Panc1 (cell line): ENCODE data around the gene ZNF212. TPM values are rescaled to one million over a fixed set of nuclear protein-coding genes. Genes with fewer than 3 reads are reported as not detected.

ENCODE experiments used
- ATAC-seq: fragments of 200-7000 bp; cut with Tn5 transposase; 2 replicates; pipeline ENCODE4 v1.9.1; 2020; ENCODE audit warnings: mild to moderate bottlenecking, moderate library complexity
- BruUV-seq: library from RNA; stranded (reverse); fragments of 400-500 nt; replicated peaks from 2 replicates; lab custom pipeline; 2021; lab: Mats Ljungman, UMichigan
- CTCF ChIA-PET: fragments of 300-600 bp; sonication (Branson Sonifier 250); formaldehyde crosslinking; loops from one replicate; lab custom pipeline; 2022; ENCODE audit warnings: antibody characterized with exemption; lab: Charles Lee
- POLR2A ChIA-PET: fragments of 300-600 bp; sonication (Branson Sonifier 250); formaldehyde crosslinking; loops from one replicate; lab custom pipeline; 2022; ENCODE audit warnings: antibody characterized with exemption; lab: Charles Lee
- DNase-seq: peaks from one replicate; pipeline ENCODE4 v3.0.0-alpha.2; 2010; ENCODE audit warnings: low read depth, low spot score
- H3K27ac ChIP-seq: 2 replicates; pipeline ENCODE4 v1.5.1; 2011; ENCODE audit warnings: mild to moderate bottlenecking, low read length, inconsistent platforms
- H3K27me3 ChIP-seq: fragments of 200-500 bp; sonication (Bioruptor generic); 2 replicates; pipeline ENCODE4 v1.6.0; 2014; ENCODE audit warnings: low read length, inconsistent platforms; ENCODE audit not compliant: control insufficient read depth, insufficient read depth
- H3K36me3 ChIP-seq: fragments of 200-500 bp; sonication (Bioruptor generic); 2 replicates; pipeline ENCODE4 v1.5.1; 2014; ENCODE audit warnings: inconsistent platforms, mild to moderate bottlenecking, low read length, moderate library complexity; ENCODE audit not compliant: control insufficient read depth, insufficient read depth
- H3K4me1 ChIP-seq: 2 replicates; pipeline ENCODE4 v1.5.1; 2011; ENCODE audit warnings: inconsistent platforms, mild to moderate bottlenecking, low read length, moderate library complexity; ENCODE audit not compliant: control insufficient read depth, insufficient read depth
- H3K4me3 ChIP-seq, 2 experiments: 2 replicates each; pipeline ENCODE4 v1.5.1; 2011 to 2012; ENCODE audit warnings: low read depth in 2 of 2, low read length in 2 of 2, mild to moderate bottlenecking in 2 of 2, inconsistent platforms in 1 of 2, moderate library complexity in 1 of 2
- H3K9me3 ChIP-seq: fragments of 200-500 bp; sonication (Bioruptor generic); 2 replicates; pipeline ENCODE4 v1.5.1; 2014; ENCODE audit warnings: low read depth, mild to moderate bottlenecking, inconsistent platforms, low read length, moderate library complexity; ENCODE audit not compliant: control insufficient read depth, insufficient read depth
- POLR2AphosphoS5 ChIP-seq: IDR thresholded peaks from 2 replicates; pipeline ENCODE4 v1.6.1; 2012; ENCODE audit warnings: mild to moderate bottlenecking, low read depth, low read length, moderate library complexity
- REST ChIP-seq, 2 experiments: IDR thresholded peaks; 2 replicates each; pipeline ENCODE4 v1.6.1; 2011 to 2012; ENCODE audit warnings: low read depth in 2 of 2, control low read depth in 1 of 2, low read length in 1 of 2, mild to moderate bottlenecking in 1 of 2, moderate library complexity in 1 of 2; ENCODE audit not compliant: insufficient read depth in 1 of 2
- SIN3A ChIP-seq: IDR thresholded peaks from 2 replicates; pipeline ENCODE4 v1.6.1; 2012; ENCODE audit warnings: low read depth, mild to moderate bottlenecking, low read length, moderate library complexity, borderline replicate concordance; ENCODE audit not compliant: insufficient read depth
- TCF7L2 ChIP-seq: IDR thresholded peaks from 2 replicates; pipeline ENCODE4 v1.6.1; 2011; ENCODE audit warnings: mild to moderate bottlenecking, low read depth, low read length, inconsistent platforms
- in situ Hi-C: cut with HindIII; loops from 2 replicates; pipeline ENCODE4 v1.10.0; 2016; ENCODE audit warnings: low sequenced_read_pairs, low pct_unique_long_range_greater_than_20kb
- intact Hi-C: fragments of 100-400 bp; cut with micrococcal nuclease; formaldehyde crosslinking; loops from one replicate; pipeline ENCODE4 v1.10.0; 2022; ENCODE audit not compliant: unreplicated experiment
- total RNA-seq: library from RNA; stranded (reverse); gene quantifications from one replicate; pipeline ENCODE4 v1.2.1, GENCODE V29; 2021; ENCODE audit not compliant: unreplicated experiment
- TF ChIP-seq, protein P1 (sequence below): fragments of 450-650 bp; IDR thresholded peaks from 2 replicates; pipeline ENCODE4 v1.5.1; 2017; ENCODE audit warnings: mild to moderate bottlenecking

ZNF212 gene
- total RNA-seq, 1 experiment from 2014 or later, result 11.3 TPM

DNA sequence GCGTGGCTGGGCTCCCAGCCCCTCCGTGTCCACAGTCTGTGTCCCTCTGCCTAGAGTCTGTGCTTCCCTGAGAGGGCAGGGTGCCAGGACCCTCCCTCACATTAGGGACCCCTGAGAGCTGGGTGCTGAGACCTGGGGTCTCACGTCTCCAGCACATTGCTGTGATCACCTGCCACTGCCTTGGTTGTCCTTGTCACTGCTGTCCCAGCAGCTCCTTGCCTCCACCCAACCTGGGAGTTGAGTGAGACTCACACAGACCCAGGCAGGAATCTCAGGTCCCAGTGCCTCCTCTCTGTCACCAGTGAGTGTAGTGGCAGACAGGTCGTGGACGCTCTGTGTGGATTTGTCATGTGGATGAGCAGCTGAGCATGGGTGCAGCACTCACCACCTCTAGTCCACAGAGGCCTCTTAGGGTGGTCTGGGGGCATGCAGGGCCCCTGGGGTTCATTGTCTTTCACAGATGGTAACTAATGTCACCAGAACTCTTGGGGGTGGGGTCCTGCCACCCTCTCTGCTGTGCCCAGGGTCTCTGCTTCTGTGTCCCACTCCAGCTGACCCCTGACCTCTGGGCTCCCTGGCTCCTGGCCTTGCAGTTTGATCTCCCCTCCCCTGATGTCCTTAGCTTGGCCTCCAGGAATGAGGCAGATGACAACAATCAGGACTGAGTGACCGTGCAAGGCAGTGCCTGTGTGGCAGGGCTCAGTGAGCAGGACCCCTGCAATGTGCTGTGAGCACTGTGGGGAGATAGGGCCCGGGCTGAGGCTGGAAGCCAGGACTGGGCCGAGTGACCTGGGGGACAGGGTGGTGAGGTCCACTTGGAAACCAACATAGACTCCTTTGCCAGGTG, 41.4 kb downstream of the ZNF212 start:
- no peak for DNase-seq
- no TSS peak for BruUV-seq
- CTCF ChIA-PET, result no interaction called here

GRCh38 chr7:149281508-149282330, 42.3 kb downstream of the ZNF212 start:
- intact Hi-C loops, result no loop called here
- no TSS peak for BruUV-seq
- H3K4me1 ChIP-seq, result peaks cover 3% of the 10 kb centered on the region; the same call in 1 of the 2 replicates
- H3K9me3 ChIP-seq, result no peaks in the 10 kb centered on the region
- no peaks in the 10 kb centered on the region; the same call in 1 of the 2 replicates for H3K36me3 ChIP-seq
- ATAC-seq, result no peak
- in situ Hi-C loops, result no loop called here
- no peak for DNase-seq
- ChIA-PET POLR2A (no interaction called here), CTCF (no interaction called here)
- H3K4me3 ChIP-seq, result no peak overlapping the region
- no peaks in the 10 kb centered on the region for H3K27me3 ChIP-seq
- H3K27ac ChIP-seq, result no peak overlapping the region
- no peak for TF ChIP-seq SIN3A
- TF ChIP-seq REST (IDR thresholded peaks at IDR 0.05; ENCODE audit: insufficient read depth in 1 of 2, low read depth in 2 of 2, low read length in 1 of 2), result no peak
- no peak for TF ChIP-seq POLR2AphosphoS5
- TF ChIP-seq TCF7L2, result no peak

More for the DNA sequence above, 41.4 kb downstream of the ZNF212 start:
- POLR2A ChIA-PET, result no interaction called here
- TF ChIP-seq TCF7L2 (no peak), SIN3A (no peak), REST (IDR thresholded peaks at IDR 0.05; ENCODE audit: insufficient read depth in 1 of 2, low read depth in 2 of 2, low read length in 1 of 2) (no peak), POLR2AphosphoS5 (no peak)
- TF ChIP-seq, protein P1, sequence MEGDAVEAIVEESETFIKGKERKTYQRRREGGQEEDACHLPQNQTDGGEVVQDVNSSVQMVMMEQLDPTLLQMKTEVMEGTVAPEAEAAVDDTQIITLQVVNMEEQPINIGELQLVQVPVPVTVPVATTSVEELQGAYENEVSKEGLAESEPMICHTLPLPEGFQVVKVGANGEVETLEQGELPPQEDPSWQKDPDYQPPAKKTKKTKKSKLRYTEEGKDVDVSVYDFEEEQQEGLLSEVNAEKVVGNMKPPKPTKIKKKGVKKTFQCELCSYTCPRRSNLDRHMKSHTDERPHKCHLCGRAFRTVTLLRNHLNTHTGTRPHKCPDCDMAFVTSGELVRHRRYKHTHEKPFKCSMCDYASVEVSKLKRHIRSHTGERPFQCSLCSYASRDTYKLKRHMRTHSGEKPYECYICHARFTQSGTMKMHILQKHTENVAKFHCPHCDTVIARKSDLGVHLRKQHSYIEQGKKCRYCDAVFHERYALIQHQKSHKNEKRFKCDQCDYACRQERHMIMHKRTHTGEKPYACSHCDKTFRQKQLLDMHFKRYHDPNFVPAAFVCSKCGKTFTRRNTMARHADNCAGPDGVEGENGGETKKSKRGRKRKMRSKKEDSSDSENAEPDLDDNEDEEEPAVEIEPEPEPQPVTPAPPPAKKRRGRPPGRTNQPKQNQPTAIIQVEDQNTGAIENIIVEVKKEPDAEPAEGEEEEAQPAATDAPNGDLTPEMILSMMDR, result no peak
- no peak overlapping the region for H3K27ac ChIP-seq
- H3K4me3 ChIP-seq, result no peak overlapping the region
- H3K9me3 ChIP-seq, result no peaks in the 10 kb centered on the region
- intact Hi-C loops (no loop called here), in situ Hi-C loops (no loop called here)
- H3K4me1 ChIP-seq, result peaks cover 3% of the 10 kb centered on the region; the same call in 1 of the 2 replicates
- no peaks in the 10 kb centered on the region; the same call in 1 of the 2 replicates for H3K36me3 ChIP-seq
- no peaks in the 10 kb centered on the region for H3K27me3 ChIP-seq
- no peak for ATAC-seq
